ENCODE results near the gene FBXW2. TPM values are rescaled to one million over a fixed set of nuclear protein-coding genes. Genes with fewer than 3 reads are reported as not detected.

Gene FBXW2
- total and polyA plus RNA-seq, 2 donors (not counting 3 experiments of a cell fraction or from before 2014, with no cell fraction given): 32.5 to 70.2 TPM

DNA sequence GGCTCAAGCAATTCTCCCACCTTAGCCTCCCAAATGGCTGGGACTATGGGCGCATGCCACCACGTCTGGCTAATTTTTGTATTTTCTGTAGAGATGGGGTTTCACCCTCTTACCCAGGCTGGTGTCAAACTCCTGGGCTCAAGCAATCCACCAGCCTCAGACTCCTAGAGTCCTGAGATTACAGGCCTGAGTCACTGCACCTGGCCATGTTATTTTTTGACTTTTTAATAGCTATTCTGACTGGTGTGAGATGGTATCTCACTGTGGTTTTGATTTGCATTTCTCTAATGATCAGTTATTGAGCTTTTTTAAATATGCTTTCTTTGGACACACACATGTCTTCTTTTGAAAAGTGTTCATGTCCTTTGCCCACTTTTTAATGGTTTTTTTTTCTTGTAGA is 38.2 kb downstream of the FBXW2 start:
- Histone ChIP-seq H3K27me3 (ENCODE audit: control insufficient read depth in 2 of 2, insufficient read depth in 2 of 2, low read length in 2 of 2) (no peaks in the 10 kb centered on the region), H4K20me1 (replicated peaks; ENCODE audit: control insufficient read depth, extremely low read depth, insufficient read depth, low read length) (no peaks in the 10 kb centered on the region), H3K4me1 (ENCODE audit: control insufficient read depth, extremely low read depth, insufficient read depth, low read length) (no peaks in the 10 kb centered on the region), H3K79me2 (ENCODE audit: control insufficient read depth, insufficient read depth, low read length) (no peaks in the 10 kb centered on the region), H3K27ac (ENCODE audit: insufficient read depth, low read depth, low read length) (no peak overlapping the region), H3K9ac (replicated peaks; ENCODE audit: extremely low read depth, insufficient read depth, low read length) (no peak overlapping the region), H3K4me2 (ENCODE audit: insufficient read depth, low read length) (no peak overlapping the region), H3K4me3 (replicated peaks in 1 of 3; ENCODE audit: insufficient read depth in 1 of 3, low read depth in 1 of 3, low read length in 3 of 3) (no peak overlapping the region), H3K9me1 (replicated peaks; ENCODE audit: control insufficient read depth, extremely low read depth, insufficient read depth, low read length) (no peaks in the 10 kb centered on the region), H2AFZ (ENCODE audit: low read depth, low read length) (no peak overlapping the region), H3K9me3 (replicated peaks; ENCODE audit: control insufficient read depth, insufficient read depth, low read length) (no peaks in the 10 kb centered on the region), H3K36me3 (ENCODE audit: control insufficient read depth in 2 of 2, extremely low read depth in 1 of 2, insufficient read depth in 2 of 2, low read length in 2 of 2) (peaks cover 0 to 4% of the 10 kb centered on the region in 2 experiments)
- no peak for DNase-seq (ENCODE audit: low read depth, low spot score)
- FAIRE-seq: no peak
- TF ChIP-seq POLR2A (IDR thresholded peaks at IDR 0.05; ENCODE audit: low read depth, low read length): no peak
- TF ChIP-seq POLR2AphosphoS5 (IDR thresholded peaks at IDR 0.05; ENCODE audit: insufficient read depth, low read depth, low read length): no peak
- TF ChIP-seq FOS (IDR thresholded peaks at IDR 0.05; ENCODE audit: borderline replicate concordance, insufficient read depth, low read length): no peak
- no peak for TF ChIP-seq EZH2 (IDR thresholded peaks at IDR 0.05; ENCODE audit: borderline replicate concordance, low read depth, low read length, severe bottlenecking)
- no peak for TF ChIP-seq MYC (IDR thresholded peaks at IDR 0.05; ENCODE audit: low read depth, low read length)
- TF ChIP-seq CTCF (IDR thresholded peaks at IDR 0.05; ENCODE audit: extremely low read depth in 1 of 2, insufficient read depth in 1 of 2, low read depth in 1 of 2, low read length in 2 of 2): no peak
- TF ChIP-seq JUN (IDR thresholded peaks at IDR 0.05; ENCODE audit: borderline replicate concordance, insufficient read depth, insufficient read length, low read depth): no peak
- no peak for TF ChIP-seq MAX (IDR thresholded peaks at IDR 0.05; ENCODE audit: insufficient read depth, insufficient read length)
- no peak for TF ChIP-seq GATA2 (IDR thresholded peaks at IDR 0.05; ENCODE audit: insufficient read depth, insufficient read length, low read depth, low read length)
- dilution Hi-C loops (cut with MboI; ENCODE audit: extremely low pct_ligation_motif_present, low sequenced_read_pairs): no loop called here
- intact Hi-C loops (cut with micrococcal nuclease): loop anchor here (2.0 kb wide), 1 partner anchor 88 kb away; the partner anchor contains the start of gene PSMD5
- CTCF ChIA-PET: interaction anchor here (0.9 to 4.8 kb wide), 18 partner anchors 9 to 457 kb away, joined by 3 to 127 read pairs (median 4); no protein-coding TSS in a partner anchor
- no TSS peak for BruUV-seq (replicated peaks)
- POLR2A ChIA-PET: no interaction called here
